ENCODE results near the gene UTP3.
"Not testable (repeated sequence)": the region's sequence is repeated elsewhere in the genome, so short reads cannot be mapped to it uniquely, and the experiment has no call there.

The UTP3 gene

DNA sequence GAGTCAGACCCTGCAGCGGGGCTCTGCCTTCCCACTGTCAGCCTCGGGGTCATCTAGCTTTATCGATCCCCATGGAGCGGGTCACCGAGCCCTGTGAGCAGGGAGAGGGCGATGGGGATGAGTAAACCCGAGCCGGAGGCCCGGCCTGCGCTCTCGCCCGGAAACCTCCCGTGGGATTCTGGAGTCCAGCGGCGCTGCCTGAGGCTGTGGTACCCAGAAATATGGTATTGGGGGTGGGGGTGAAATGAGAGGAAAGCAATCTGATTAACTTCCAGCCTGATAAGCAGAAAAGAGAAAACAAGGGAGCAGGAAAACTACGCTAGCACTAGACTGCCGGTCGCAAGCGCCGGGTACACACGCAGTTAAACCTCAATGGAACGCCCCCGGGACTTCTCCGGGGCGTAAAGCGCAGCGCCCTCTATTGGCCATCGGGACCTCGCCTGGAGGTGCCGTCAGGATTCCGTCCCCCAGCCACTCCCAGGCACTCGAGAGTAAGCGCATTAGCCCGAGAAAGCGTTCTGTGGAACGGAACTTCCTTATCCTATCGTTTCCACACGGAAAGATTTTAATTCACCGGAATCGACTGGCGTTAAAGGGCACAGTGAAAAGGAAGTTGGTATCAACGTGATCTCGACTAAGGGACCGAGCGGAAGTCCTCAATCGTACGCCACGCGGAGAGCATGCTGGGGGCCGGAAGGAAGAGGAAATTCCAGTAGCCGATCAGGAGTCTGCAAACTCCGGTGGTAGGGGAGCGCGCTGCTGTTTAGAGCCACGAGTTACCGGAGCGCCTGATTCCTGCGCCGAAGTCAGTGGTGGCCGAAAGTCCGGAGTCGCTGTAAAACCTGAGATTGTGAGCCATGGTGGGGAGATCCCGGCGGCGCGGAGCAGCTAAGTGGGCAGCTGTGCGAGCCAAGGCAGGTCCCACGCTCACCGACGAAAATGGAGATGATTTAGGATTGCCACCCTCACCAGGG, at the start of gene UTP3:
TSS of gene UTP3 (plus strand) at position 712 of the 974 bp plus-strand sequence. CDS start at position 858, 146 bp downstream.
- DNase-seq (ENCODE audit: low read depth, low spot score) = peak; percentile 91

- DNase-seq (ENCODE audit: low read depth, low spot score) = no peak
Observed at GRCh38 chr4:70640192-70640591, 48.1 kb upstream of the UTP3 start.

DNA sequence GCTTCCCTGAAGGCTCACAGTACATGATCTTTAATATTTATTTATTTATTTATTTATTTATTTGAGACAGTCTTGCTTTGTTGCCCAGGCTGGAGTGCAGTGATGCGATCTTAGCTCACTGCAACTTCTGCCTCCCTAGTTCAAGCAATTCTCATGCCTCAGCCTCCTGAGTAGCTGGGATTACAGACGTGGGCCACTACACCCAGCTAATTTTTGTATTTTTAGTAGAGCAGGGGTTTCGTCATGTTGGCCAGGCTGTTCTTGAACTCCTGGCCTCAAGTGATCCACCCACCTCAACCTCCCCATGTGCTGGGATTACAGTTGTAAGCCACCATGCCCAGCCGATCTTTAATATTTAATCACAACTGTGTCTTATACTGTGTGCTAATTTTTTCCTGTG, 37.6 kb upstream of the UTP3 start:
- DNase-seq (ENCODE audit: low read depth, low spot score) = not testable (repeated sequence)

- DNase-seq (ENCODE audit: low read depth, low spot score) = no peak
Observed at GRCh38 chr4:70651864-70652506, 36.3 kb upstream of the UTP3 start.

- no peak for DNase-seq (ENCODE audit: low read depth, low spot score)
Observed at GRCh38 chr4:70654605-70655011, 33.7 kb upstream of the UTP3 start.

DNA sequence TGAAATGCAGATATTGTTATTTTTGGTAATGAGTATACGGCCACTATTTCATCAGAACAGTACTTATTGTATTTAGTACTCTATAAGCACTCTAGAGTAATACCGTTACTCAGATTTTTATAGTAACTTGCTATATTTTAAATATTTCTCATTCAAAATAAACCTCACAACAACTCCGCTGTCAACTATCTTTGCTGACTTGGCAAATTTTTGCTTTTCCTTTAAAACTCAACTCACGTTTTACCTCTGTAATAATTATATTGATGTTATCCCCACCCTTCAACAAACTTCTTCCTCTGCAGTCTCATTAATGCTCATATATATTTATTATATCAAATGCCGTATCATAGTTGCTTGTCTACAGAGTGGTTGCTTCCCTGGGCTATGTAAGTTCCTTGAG, 31.0 kb upstream of the UTP3 start:
- DNase-seq (ENCODE audit: low read depth, low spot score) = no peak

DNA sequence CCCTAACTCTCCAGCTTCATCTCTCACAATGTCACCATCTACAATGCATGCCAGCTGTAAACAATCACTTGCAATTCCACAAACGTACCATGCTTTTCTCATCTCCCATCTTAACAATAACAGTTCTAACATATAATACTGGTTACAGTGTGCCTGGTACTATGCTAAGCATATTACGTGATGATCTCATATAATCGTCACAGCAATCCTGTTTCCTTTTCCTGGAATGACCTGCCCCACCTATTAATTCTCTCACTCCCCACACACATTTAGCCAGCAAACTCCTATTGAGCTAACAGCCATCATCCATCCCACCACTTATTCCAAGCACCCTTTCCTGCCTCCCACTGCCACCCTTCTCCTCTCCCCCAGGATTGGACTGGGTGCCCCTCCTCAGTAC, 29.9 kb upstream of the UTP3 start:
- DNase-seq (ENCODE audit: low read depth, low spot score) = no peak

DNA sequence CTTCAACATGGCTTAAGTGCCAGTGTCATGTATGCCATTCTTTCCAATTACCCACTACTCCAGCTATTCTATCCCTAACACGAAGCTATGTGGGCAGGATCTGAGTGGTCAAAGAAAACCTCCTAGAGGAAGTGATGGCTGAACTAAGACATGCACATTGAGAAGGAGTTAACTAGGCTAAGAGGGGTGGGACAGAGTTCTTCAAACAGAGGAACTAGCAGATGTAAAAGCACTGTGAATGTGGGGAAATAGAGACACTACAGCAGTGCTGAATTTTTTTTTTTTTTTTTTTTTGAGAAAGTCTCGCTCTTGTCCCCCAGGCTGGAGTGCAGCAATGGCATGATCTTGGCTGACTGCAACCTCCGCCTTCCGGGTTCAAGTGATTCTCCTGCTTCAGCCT, 28.2 kb upstream of the UTP3 start:
- DNase-seq (ENCODE audit: low read depth, low spot score) = no peak

- not testable (repeated sequence) for DNase-seq (ENCODE audit: low read depth, low spot score)
Observed at GRCh38 chr4:70661309-70661922, 26.9 kb upstream of the UTP3 start.

DNA sequence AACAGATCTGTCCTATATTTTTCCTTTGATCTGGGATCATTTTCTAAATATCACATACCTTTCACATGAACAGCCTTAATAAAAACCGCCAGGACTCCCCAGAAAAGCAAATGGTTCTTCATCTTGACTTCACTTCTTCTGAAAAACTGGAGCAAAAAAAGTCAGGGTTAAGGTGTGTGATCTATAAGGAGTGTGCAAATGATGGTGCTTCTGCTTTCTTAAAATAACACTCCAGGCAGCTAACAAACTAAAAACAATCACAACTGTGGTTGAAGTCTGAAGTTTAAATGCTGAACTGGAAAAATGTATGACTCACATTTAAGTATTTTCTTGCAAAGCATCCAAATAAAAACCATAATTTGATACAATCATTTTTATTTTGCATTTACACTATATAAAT, 22.0 kb upstream of the UTP3 start, which contains the start of gene JCHAIN:
TSS of gene JCHAIN (minus strand) at position 140 of the 400 bp plus-strand sequence. CDS start at position 122, 18 bp downstream.
- no peak for DNase-seq (ENCODE audit: low read depth, low spot score)

GRCh38 chr4:70667740-70668535, 20.4 kb upstream of the UTP3 start:
- no peak for DNase-seq (ENCODE audit: low read depth, low spot score)

DNA sequence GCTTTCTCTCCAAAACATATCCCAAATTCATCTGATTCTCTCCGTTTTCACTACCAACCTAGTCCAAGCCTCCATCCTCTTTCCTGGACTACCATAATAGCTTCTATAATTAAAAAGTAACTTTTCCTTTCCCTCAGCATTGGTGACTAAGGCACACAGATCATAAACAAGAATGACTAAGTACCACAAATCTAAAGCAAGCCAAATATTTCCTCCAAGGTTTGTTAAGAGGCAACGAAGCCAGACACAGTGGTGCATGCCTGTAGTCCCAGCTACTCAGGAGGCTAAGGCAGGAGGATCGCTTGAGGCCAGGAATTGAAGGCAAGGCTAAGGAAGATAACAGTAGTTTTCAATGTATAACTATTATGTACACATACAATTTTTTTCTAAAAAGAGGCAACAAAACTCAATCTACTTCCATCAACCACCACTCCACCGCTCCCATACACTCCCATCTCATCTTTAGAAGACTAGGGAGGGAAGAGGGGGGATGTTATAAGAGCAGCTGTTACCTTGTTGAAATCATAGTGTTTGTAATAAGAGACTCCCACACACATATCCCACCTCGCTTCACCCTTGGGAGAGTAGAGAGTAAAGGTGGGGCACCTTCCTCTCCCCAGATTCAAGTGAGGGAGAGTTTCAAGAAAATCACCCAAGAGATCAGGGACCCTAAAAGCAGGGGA, 17.9 kb upstream of the UTP3 start:
- DNase-seq (ENCODE audit: low read depth, low spot score) = no peak

DNA sequence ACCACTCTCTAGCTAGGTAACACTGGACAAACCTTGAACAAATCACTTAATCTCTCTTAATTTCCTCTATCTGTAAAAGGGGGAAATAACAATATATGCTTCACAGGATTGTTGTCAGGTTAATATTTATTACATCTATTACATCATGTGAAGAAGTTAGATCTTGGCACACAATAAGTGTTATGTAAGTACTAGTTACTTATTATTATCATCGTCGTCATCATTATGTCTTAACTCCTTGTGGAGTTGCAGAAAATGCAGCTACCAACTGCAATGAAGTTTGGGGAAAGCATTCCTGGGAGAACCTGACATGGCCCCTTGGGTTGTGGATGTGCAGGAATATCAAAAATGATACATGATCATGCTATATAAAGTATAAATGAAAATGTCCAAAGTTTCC, 17.2 kb upstream of the UTP3 start:
- DNase-seq (ENCODE audit: low read depth, low spot score) = no peak

DNA sequence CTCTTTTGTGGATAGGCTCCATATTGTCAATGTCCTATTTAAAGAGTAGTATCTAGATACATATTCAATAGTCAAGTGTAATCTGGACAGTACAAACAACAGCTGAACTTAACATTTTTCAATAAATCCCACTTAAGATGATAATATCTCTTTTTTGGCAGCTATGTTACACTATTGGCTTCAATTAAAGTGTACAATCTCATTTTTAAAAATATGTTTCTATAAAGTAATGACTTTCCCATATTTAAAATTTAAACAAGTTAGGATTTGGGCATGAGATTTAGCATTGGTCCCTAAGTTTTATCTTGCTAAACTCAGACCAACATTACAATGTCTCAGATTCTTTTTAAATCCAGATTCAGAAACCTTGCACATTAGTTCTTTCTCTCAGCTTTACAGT, 14.1 kb upstream of the UTP3 start:
- DNase-seq (ENCODE audit: low read depth, low spot score) = no peak

DNA sequence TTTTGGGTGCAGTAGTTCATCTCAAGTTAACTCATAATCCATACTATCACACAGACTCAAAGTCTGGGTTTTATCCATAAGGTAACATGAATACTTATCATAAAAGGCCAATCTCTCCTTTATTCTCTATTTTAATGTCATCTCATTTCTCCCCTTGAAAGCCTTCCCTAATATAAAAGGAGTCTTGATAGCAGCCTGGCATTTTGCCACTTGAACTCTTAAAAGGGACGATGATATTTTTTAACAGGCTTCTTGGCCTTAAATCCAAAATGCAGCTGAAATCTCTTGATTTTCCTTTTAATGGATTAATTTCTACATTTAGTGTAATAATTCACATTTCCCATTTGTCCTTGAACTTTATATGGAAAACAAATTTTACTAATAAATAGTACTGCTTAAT, 13.6 kb upstream of the UTP3 start:
- no peak for DNase-seq (ENCODE audit: low read depth, low spot score)

DNA sequence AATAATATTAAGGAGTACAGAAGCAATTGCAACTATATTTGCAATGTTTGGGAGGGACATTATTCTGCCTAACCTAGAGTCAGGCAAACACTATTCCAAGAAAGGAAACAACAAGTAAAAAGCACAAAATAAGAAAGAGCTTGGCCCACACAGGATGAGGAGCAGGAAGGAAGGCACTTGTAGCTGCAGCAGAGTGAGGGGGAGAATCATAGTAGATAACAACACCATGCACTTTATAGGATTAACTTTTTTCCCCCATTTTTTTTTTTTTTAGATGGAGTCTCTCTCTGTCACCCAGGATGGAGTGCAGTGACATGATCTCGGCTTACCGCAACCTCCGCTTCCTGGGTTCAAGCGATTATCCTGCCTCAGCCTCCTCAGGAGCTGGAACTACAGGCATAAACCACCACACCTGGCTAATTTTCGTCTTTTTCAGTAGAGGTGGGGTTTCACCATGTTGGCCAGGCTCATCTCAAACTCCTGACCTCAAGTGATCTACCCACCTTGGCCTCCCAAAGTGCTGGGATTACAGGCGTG, 11.7 kb upstream of the UTP3 start:
- no peak for DNase-seq (ENCODE audit: low read depth, low spot score)

- DNase-seq (ENCODE audit: low read depth, low spot score) = no peak
Observed at GRCh38 chr4:70678383-70678999, 9.8 kb upstream of the UTP3 start.

GRCh38 chr4:70680934-70681333, 7.4 kb upstream of the UTP3 start:
- no peak for DNase-seq (ENCODE audit: low read depth, low spot score)

DNA sequence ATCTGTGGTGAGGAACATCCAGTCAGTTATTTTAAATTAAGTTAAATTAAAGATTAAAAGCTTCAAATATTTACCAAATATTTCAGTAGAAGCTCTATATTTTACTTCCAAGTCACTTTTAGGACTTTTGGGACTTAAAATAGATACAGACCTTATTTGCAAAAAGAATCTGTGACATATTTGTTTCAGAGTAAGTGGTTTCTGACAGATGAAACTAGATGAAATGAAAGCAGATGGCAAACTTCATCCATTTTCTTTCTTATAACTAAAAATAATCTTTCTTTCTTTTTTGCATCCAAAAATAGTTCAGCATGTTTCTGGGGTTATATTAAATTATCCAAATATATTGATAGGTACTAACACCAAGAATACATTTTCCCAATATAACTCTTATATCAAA, 6.6 kb upstream of the UTP3 start:
- DNase-seq (ENCODE audit: low read depth, low spot score) = no peak

GRCh38 chr4:70682142-70682541, 6.2 kb upstream of the UTP3 start:
- DNase-seq (ENCODE audit: low read depth, low spot score) = not testable (repeated sequence)

All from activated naive CD8-positive, alpha-beta T cell treated with anti-CD3 and anti-CD28 coated beads, Interleukin-2, amount 50 U/mL, for 16 hours (primary cell).